HG02938 (cell line): Measurements from ENCODE around the gene TSPAN9.

ENCODE experiments used
- ATAC-seq: cut with Tn5 transposase; IDR thresholded peaks from one replicate; pipeline ENCODE4 v1.9.1; 2021; ENCODE audit warnings: mild to moderate bottlenecking, moderate library complexity; ENCODE audit not compliant: unreplicated experiment

The TSPAN9 gene

DNA sequence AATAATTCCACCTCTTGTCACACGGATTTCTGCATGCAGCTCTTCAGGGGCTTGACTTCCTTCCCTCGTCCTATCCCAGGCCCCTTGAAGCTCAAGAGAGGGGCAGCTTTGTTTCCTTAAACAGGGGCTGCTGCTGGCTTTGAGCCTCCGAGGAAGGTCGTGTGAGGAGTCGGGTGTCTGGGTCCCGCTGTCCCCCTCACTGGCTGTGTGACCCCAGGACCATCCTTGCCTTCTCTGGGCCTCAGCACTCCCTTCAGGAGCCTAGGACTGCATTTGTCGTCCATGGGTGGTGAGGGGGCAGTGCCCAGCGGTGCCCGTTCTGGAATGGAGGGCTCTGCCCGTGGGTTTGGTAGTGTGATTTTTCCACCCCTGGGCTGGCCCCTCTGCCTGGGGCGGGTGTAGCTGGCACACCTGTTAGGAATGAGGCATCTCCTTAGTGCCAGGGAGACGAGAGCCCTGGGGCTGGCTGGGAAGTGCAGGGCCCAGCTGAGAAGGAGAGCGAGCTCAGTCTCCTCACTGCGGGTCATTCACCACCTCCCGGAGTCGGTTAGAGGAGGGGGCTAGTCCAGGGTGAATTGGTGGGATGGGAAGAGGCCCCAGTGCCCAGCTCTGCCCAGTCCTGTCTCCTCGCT lies 60.8 kb downstream of the TSPAN9 start:
- ATAC-seq: no peak

DNA sequence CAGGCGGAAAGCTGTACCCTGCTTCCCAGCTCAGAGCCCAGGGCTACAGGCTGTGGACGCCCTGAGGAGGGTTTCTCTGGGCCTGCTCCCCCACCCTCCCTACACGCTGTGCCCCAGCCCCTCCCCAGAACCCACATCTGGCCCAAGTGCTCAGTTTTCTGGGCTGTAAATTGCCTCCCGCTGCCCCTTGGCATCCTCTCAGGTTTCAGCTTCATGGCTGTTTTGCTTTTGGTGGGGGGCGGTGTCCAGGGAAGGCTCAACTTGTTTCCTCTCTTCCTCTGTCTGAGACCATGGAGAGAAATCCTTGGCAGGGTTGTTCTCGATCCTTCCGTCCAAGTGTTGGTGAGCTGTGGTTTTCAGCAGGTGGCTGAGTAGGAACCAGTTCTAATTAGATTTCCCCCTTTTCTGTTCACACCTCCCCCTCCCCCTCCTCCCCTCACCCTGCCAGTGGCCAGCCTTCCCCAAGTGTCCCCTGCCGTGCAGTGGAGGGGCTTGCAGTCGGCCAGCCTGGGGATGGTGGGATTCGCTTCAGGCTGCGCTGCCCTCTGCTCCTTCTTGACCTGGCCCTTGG lies 61.8 kb downstream of the TSPAN9 start:
- ATAC-seq: no peak

DNA sequence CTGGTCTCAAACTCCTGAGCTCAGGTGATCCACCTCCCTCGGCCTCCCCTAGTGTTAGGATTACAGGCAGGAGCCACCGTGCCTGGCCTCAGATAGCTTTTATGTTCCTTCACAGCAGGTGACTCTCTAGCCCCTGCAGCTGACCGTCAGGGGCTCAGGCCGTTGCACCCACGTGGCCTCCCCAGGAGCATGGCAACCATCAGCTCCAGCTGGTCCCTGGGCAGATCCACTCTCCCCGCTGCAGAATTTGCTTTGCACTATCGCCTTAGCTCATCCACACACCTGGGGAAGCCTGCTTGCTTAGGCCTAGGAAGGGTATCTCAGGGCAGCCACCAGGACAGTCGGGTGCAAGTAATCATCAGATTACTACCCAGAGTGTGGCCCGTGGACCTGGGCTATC lies 62.6 kb downstream of the TSPAN9 start:
- ATAC-seq: no peak

DNA sequence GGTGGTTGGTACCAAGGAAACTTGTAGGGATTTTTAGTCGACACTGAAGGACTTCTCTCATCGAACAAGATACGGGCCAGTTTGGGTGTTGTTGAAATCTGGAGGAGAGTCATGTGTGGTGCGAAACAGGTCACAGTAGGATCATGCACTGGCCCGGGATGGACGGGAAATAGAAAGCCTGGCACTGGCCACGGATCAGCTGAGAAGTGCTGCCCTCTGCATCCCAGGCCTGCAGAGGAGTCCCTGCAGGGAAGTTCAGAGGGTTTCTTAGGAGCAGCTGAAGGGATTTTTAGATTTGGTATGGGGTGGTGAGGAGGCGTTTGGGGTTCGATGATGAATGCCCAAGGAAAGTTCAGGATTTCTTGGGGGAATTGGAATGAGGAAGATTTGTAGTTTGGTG lies 63.1 kb downstream of the TSPAN9 start:
- no peak for ATAC-seq

DNA sequence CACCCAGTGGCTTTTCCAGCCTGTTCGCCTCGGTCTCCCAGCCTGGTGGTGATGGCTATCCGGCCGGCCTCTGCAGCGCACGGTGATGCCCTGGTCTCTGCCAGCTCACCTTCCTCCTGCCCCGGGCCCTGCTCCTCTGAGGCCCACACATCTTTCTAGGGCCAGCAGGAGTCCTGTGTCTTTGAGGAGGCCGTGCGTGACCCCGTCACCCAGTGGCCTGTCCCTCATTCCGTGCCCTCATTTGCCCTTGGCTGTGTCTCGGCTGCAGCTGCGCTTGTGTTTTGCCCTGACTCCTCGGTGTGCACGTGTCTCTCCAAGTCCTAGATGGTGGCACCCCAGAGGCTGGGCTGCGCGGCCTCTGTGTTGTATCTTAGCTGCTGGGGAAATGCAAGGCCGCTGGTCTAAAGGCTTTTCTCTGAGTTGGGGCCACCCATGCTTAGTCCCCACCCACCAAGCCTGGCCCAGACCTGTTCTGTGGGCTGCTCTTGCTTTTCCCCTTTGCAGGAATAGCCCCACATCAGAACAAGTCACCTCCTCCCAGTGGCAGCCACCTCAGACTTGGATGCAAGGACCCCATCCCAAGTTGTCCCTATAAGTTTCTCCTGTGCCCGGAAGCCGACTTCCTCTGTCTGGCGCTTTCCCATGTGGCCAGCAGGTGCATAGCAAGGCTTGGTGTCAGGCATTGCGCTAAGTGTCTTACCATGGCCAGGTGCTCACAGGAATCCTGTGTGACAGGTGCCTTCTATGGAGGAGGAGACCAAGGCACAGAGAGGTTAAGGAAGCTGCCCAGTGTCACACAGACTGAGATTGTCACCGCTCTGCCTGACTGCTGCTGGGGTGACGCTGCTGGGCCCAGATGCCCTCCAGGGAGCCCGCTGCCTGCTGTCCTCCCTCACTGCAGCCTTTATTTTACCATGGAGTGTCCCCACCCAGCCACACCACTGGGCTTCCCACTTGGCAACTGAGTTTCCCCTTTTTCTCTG lies 64.5 kb downstream of the TSPAN9 start:
- no peak for ATAC-seq

DNA sequence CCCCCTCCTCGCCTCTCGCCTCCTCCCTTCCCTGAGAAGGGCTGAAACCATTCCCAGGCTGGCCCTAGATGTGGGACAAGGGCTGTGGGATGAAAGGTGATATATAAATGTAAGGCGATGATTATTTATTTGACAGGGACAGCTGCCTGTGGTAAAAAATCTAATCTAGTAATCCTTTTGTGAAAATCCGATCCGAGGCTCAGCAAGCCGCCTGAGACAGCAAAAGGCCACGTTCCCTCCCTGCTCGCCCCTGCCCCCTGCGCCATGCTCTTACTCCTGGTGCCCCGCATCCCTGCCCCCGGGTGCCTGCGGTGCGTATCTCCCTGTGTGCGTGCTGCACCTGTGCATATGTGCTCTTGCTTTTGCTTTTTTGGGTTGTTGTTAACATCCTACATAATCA lies 65.2 kb downstream of the TSPAN9 start:
- ATAC-seq: no peak

DNA sequence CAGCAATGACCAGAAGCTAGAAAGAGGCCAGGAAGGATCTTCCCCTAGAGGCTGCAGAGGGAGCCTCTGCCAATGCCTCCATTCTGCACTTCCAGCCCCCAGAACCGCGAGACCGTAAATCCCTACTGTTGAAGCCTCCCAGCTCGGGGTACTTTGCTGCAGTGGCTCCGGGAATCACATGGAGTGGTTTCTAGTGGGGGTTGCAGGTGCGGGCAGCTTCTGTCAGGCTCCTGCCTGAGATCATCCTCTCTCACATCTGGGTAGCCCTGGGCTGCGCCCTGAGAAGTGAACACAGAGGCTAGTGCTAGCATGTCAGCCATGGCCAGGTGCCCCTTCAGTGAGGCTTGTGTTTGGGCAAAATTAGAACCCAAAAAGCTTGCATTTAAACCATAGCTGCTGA lies 67.3 kb downstream of the TSPAN9 start:
- ATAC-seq: no peak

DNA sequence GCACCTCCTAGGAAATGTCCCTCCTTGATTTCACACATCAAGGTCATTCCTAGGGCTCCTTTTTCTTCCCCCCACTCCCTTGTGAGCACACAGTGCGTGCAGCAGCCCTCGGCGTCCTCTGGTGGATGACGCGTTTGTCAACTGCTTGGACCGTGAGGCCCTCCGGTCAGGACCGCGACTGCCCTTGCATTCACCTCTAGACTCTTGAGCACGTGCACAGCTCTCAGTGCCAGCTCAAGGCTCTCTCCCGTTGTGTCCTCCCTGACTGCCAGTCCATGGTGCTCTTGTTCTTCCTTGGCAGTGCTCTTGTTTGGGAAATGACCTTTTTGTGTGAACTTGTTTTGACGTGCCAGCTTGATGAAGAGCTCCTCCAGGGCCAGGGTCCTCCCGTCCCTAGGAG lies 67.9 kb downstream of the TSPAN9 start:
- ATAC-seq: no peak

DNA sequence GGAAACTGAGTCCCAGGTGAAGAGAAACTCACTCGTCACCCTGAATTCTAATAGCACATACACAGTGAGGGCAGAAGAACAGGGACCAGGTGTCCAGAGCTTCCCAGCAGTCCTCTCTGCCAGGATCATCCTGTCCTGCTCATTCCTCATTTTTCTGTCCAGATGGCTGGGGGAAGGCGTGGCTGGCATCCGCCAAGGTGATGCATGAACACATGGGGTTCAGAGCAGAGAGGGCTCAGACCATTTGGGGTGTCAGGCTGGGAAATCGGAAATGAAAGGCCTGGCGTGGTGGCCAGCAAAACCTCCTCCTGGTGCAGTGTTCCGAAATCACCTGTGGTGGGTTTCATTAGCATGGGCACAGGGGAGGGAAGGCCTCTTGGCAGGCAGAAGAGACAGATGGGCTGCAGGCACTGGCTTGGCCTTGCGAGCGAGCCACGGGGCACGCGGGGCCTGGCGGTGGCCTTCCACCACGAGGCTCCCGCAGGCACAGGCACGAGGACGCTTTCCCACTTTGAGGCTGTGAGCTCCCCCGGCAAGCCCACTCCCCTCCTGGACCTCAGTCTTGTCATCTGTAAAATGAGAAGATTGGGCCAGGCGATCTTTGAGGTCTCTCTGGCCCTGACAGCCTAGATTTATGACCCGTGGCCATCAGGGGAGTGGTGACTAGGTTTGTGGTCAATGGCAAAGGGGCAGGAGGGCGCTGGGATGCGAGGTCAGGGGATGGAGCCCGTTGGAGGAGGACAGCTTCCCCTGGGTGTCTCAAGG lies 68.5 kb downstream of the TSPAN9 start:
- no peak for ATAC-seq

DNA sequence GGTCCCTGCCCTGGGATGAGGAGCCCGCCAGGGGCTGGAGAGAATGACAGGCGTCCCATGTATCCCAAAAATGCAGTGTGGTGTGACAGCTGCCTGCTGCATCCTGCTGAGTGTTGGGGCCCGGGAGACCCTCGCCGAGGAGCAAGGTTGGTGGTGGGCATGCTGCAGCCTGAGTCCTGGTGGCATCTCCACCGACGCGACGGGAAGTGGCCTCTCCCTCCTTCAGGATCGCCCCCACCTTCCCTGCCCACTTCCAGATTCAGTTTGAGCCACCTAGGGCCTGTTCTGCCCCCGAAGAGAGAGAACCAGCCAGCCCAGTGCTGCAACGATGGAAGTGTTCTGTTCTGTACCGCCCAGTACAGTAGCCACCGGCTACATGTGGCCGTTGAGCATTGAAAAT lies 70.1 kb downstream of the TSPAN9 start:
- ATAC-seq: no peak

DNA sequence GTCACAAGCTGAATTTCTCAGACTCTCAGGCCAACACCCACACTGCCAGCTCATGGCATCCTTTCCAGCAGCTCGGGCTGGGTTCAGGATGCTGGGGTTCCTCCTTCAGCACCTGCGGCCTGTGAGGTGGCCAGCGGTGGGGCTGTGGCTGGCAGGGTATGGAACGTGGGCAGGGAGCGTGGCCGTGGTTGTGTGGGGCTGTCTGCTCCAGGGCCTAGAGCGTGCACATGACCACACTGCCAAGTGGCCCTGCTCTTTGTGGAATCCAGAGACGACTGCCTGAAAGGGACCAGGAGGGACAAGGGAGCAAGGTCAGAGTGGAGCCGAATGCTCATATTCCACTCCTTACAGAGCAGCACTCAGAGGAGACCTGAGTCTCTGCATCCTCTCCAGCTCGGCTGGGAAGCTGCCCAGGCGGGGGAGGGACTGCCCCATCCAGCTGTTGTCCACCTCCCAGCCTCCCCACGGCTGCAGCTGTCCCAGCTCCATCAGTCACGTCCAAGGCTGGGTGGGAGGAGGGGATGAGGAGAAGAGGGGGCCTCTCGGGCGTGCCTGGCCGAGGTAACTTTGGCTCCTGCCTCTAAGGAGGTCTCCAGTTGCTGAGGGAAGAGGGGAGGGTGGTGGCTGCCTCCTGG lies 71.3 kb downstream of the TSPAN9 start:
- ATAC-seq: no peak

DNA sequence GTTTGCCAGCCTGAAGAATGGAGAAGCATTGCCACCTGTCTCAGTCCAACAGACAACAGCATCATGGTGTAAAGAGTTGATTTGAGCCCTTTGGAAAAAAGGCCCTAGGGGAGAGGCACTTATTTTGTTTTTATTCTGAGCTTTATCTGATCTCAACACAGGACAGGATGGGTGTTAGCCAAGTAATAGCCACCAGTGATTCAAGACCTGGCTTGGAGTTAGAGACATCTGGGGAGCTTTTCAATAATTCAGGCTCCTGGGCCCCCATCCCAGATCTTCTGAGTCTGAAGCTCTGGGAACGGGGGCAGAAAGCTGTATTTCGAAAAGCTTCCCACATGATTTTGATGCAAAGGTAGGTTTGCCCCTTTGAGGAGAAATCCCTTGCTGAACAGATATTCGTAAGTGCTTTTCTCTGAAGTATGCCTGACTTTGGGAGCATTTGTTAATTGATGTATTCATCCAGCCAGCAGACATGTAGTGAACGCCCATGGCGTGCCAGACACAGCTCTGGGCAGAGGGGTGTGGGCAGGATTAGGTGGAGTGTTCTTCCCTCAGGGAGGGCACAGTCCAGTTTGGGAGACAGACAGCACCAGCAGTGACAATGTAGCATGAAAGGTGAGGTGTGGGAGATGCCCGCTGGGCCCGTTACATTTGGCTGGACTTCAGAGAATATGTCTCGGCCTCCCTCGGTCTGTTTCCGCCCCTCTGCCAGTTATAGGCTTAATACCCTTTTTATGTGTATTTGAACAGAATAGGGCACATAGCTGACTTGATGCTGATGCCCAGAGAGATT lies 72.5 kb downstream of the TSPAN9 start:
- ATAC-seq: no peak

DNA sequence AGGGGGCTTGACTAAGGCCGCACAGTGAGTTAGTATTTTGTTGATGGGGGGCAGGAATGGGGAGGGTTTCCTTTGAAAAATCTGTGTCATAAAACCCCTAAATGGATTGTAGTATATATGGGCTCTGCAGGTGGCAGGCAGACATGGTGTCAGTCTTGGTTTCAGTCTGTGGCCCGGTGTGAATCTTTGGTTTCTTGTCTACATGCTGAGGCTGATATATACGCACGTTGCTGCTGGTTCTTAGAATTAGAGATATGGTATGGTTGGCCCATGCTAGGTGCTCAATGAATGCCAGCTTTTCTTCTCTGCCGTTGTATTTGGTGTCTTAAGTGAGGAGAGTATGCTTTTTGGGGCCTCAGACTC lies 73.1 kb downstream of the TSPAN9 start:
- no peak for ATAC-seq

DNA sequence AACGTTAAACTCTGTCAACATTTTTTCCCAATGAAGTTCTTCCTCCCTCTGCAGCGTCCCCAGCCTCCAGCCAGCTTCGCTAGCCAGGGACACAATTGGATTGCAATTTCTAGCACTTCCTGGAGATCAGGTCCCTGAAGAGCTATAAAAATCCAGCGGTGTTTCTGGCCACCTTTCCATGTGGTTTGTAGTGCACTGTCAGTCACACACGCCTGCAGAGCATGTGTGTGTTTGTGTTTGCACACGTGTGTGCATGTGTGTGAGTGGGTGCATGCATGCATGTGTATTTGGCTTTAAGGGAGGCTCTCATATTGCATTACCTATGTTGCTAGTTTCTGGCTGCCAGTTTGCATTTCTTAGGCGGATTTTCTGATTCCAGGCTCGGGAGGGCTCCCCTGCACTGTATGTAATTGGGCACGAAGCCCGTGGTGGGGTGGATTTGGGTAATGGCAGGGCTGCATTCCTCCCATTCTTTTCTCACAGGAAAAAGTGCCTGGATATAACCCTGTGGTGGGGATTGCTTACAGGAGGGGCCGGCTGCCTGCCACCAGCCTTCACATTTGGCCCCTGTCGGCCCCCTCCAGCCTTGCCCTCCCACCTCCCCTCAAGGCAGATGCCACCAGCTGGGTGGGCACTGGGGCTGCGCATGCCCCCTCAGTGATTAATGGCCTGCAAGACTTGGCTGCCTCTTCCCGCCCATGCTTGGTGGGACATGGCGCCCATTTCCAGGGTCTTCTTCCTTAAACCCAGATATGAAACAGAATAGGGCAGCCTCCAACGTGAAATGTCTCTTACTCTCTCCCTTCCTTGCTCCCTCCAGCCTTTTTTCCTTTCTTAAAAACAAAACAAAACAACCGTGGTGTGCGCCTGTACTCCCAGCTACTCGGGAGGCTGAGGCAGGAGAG lies 74.0 kb downstream of the TSPAN9 start:
- ATAC-seq: no peak

DNA sequence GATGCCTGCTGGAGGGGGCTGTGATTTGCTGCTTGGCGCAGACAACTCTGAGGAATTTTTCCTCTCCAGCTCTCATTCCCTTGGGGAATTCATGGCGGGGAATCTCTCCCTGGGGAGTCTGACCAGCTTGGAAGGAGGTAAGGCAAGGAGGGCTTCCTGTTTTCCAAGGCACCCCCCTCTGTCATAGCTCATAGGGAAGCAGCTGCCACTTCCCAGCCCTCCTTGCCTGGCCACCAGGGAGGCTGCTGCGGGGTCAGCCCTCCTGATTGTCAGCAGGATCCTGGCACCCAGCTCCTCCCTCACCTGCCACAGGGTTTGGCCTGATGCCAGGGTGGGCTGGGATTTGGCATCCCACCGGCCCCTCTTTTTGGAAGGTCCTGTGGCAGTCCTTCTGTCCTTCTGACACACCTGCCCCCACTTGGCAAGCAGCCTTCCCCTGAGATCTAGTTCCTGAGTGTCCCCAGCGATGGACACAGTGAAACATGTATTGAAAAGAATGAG lies 74.9 kb downstream of the TSPAN9 start:
- no peak for ATAC-seq

DNA sequence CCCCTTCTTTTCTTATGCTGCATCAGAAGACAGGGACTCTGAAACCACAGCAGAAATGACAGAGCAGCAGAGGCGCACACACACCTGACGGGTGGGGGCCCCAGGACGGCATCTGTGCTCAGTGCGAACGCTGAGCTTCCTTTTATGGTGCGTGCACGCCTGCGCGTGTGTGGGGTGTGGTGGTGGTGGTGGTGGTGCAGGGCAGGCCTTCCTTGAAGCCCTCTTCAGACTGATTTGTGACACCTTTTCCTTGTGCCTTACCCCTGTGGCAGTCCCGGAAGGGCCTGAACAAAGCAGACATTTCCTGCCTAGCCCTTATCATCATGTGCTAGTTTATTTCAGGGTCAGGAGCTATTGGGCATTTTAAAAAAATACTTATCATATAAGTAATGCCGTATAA lies 75.7 kb downstream of the TSPAN9 start:
- ATAC-seq: no peak

DNA sequence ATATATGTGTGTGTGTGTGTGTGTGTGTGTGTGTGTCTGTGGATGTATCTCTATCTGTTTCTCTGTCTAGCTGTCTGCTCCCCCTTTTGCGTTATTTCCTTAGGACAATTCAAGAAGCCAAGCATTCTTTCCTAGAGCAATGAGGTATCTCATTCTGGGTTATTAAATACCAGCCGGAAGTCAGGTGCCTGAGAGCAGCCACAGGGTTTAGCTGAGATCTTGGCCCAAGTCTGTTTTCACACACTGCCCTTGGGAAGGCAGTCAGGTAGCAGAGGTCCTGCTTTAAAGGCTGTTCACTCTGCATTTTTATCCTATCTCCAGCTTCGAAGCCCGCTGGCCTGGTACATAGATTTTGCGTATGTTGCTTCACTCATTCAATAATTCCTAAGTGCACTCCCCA lies 76.8 kb downstream of the TSPAN9 start:
- no peak for ATAC-seq

DNA sequence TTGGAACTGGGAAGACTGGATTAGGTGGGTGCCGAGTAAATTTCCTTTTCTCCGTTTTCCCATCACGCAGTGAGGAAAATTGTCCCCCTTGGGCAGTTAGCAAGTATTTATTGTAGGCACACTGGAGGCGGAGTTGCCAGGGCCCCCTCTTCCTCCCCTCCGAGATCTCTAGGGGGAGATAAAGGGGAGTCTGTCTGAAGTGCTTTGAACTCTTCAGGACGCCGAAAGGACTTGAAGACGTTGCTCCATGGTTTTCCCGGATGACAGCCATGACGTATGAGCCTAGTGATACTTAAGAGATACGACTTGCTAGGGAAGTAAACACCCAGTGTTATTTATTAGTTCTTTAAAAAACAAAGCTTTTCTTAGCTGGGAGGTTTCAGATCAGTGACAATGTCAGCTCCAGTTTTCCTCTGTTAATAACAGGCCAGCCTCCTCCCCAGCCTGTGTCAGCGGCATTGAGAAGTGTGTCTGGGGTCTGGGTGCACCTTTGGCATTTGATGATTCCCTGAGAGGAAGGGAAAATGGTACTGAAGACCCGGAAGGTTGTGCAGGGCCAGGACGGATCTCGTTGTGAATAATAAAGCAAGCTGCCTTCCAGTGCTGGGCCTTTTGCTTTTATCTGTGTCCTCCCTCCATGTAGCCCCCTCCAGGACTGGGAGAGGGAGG lies 78.7 kb downstream of the TSPAN9 start:
- no peak for ATAC-seq
